GM23338 (cell line): ENCODE results near the gene APOL1. TPM values are rescaled to one million over a fixed set of nuclear protein-coding genes. Genes with fewer than 3 reads are reported as not detected.

ENCODE experiments used
- ATAC-seq: fragments of 200-7000 bp; cut with Tn5 transposase; 3 replicates; pipeline ENCODE4 v1.9.1; 2020
- DNase-seq: peaks from one replicate; pipeline ENCODE4 v3.0.0-alpha.2; 2015; ENCODE audit warnings: low spot score
- H2AFZ ChIP-seq: fragments of 200-600 bp; sonication (generic); 2 replicates; pipeline ENCODE4 v1.8.0; 2016; ENCODE audit warnings: antibody characterized with exemption, mild to moderate bottlenecking, moderate library complexity
- H3F3A ChIP-seq: fragments of 200-600 bp; sonication (generic); replicated peaks from 2 replicates; pipeline ENCODE4 v1.8.0; 2017; ENCODE audit warnings: antibody characterized with exemption, mixed run types, low read depth
- H3K27ac ChIP-seq: fragments of 200-600 bp; sonication (generic); 2 replicates; pipeline ENCODE4 v1.6.1; 2016; ENCODE audit warnings: low read depth
- H3K27me3 ChIP-seq: fragments of 200-600 bp; sonication (generic); 2 replicates; pipeline ENCODE4 v1.8.0; 2016; ENCODE audit warnings: mild to moderate bottlenecking, mixed run types, moderate library complexity; ENCODE audit not compliant: insufficient read depth
- H3K36me3 ChIP-seq: fragments of 200-600 bp; sonication (generic); 2 replicates; pipeline ENCODE4 v1.8.0; 2016; ENCODE audit warnings: mild to moderate bottlenecking; ENCODE audit not compliant: insufficient read depth
- H3K4me1 ChIP-seq: fragments of 200-600 bp; sonication (generic); 2 replicates; pipeline ENCODE4 v1.8.0; 2016; ENCODE audit warnings: mild to moderate bottlenecking, moderate library complexity; ENCODE audit not compliant: insufficient read depth
- H3K4me2 ChIP-seq: fragments of 200-600 bp; sonication (generic); 2 replicates; pipeline ENCODE4 v1.7.1; 2017; ENCODE audit warnings: mixed run types
- H3K4me3 ChIP-seq: fragments of 200-600 bp; sonication (generic); 2 replicates; pipeline ENCODE4 v1.6.1; 2016; ENCODE audit warnings: mixed run types
- H3K79me2 ChIP-seq: fragments of 200-600 bp; sonication (generic); replicated peaks from 2 replicates; pipeline ENCODE4 v1.8.0; 2017; ENCODE audit warnings: mild to moderate bottlenecking; ENCODE audit not compliant: insufficient read depth
- H3K9me2 ChIP-seq: fragments of 200-600 bp; sonication (generic); 2 replicates; pipeline ENCODE4 v1.8.0; 2017; ENCODE audit not compliant: insufficient read depth
- H4K20me1 ChIP-seq: fragments of 200-600 bp; sonication (generic); replicated peaks from 2 replicates; pipeline ENCODE4 v1.8.0; 2017; ENCODE audit warnings: mild to moderate bottlenecking; ENCODE audit not compliant: insufficient read depth
- H3K27ac Mint-ChIP-seq: 2 replicates; pipeline ENCODE4 v1.8.0; 2020; ENCODE audit warnings: inconsistent platforms, mild to moderate bottlenecking, moderate library complexity, mixed read lengths
- H3K27me3 Mint-ChIP-seq: 3 replicates; pipeline ENCODE4 v1.8.0; 2022; ENCODE audit warnings: low read depth, mild to moderate bottlenecking, moderate library complexity, mixed read lengths, inconsistent platforms; ENCODE audit not compliant: insufficient read depth, poor library complexity
- H3K36me3 Mint-ChIP-seq: 3 replicates; pipeline ENCODE4 v1.8.0; 2021; ENCODE audit warnings: low read depth, mild to moderate bottlenecking, inconsistent platforms, moderate library complexity, mixed read lengths
- H3K4me1 Mint-ChIP-seq: 3 replicates; pipeline ENCODE4 v1.8.0; 2020; ENCODE audit warnings: mild to moderate bottlenecking, inconsistent platforms, mixed read lengths
- H3K4me3 Mint-ChIP-seq: 3 replicates; pipeline ENCODE4 v1.8.0; 2021; ENCODE audit warnings: moderate library complexity, mild to moderate bottlenecking, inconsistent platforms, mixed read lengths
- H3K9me3 Mint-ChIP-seq: 3 replicates; pipeline ENCODE4 v1.8.0; 2020; ENCODE audit warnings: moderate library complexity, mild to moderate bottlenecking, inconsistent platforms, mixed read lengths
- CTCF ChIP-seq, 2 experiments: fragments of 200-600 bp in 1 of 2; sonication (generic) in 1 of 2; conservative IDR thresholded peaks; 2 replicates each; pipeline versions ENCODE4 v1.5.1 to v1.6.1; 2016 to 2017; ENCODE audit warnings: antibody characterized with exemption in 2 of 2, low read depth in 2 of 2, mild to moderate bottlenecking in 2 of 2, moderate library complexity in 1 of 2
- EZH2phosphoT487 ChIP-seq: fragments of 200-600 bp; sonication (generic); IDR thresholded peaks from one replicate; pipeline ENCODE4 v1.8.1; 2018; ENCODE audit warnings: antibody characterized with exemption; ENCODE audit not compliant: unreplicated experiment
- JUNB ChIP-seq: IDR thresholded peaks from one replicate; pipeline ENCODE4 v1.6.1; 2016; ENCODE audit warnings: antibody characterized with exemption; ENCODE audit not compliant: unreplicated experiment
- NANOG ChIP-seq: IDR thresholded peaks from 2 replicates; pipeline ENCODE4 v1.6.1; 2016; ENCODE audit warnings: antibody characterized with exemption, borderline replicate concordance
- POLR2AphosphoS5 ChIP-seq: IDR thresholded peaks from 2 replicates; pipeline ENCODE4 v1.6.1; 2016; ENCODE audit warnings: antibody characterized with exemption, low read depth
- ZNF114 ChIP-seq: fragments of 250-450 bp; sonication (Bioruptor Pico); IDR thresholded peaks from 2 replicates; pipeline ENCODE4 v1.5.0; 2020; ENCODE audit warnings: mild to moderate bottlenecking, moderate library complexity
- ZNF331 ChIP-seq: fragments of 250-450 bp; sonication (Bioruptor Pico); IDR thresholded peaks from 2 replicates; pipeline ENCODE4 v1.5.0; 2020; ENCODE audit warnings: low read depth, mild to moderate bottlenecking, moderate library complexity
- ZNF462 ChIP-seq: fragments of 250-450 bp; sonication (Bioruptor Pico); IDR thresholded peaks from 2 replicates; pipeline ENCODE4 v1.5.0; 2020; ENCODE audit warnings: mild to moderate bottlenecking, moderate library complexity
- polyA plus RNA-seq: library from polyadenylated mRNA; unstranded; fragments of >200 nt; fragmentation: Nextera tagmentation; extraction: Ambion mirVana; gene quantifications from 2 replicates; pipeline ENCODE4 v1.2.1, GENCODE V29; 2016
- total RNA-seq: library from RNA; depleted of rRNA; stranded (reverse); fragments of >200 nt; shearing (Covaris generic); gene quantifications from 2 replicates; pipeline ENCODE4 v1.2.3, GENCODE V29; 2014

APOL1 gene
- total and polyA plus RNA-seq, 2 experiments from 2014 or later: 0.11 TPM; not detected in 1

- TF ChIP-seq ZNF462 (CRISPR knock-in tag): no peak
- no peak for TF ChIP-seq JUNB
Measured at GRCh38 chr22:36227396-36227795, 25.5 kb upstream of the APOL1 start (continued).

GRCh38 chr22:36227806-36228205 is 25.1 kb upstream of the APOL1 start:
- H3K4me2 ChIP-seq: no peak overlapping the region
- no peak for DNase-seq
- Mint-ChIP-seq H3K36me3 (peaks cover 30% of the 10 kb centered on the region), H3K27ac (no peak overlapping the region), H3K4me1 (peaks cover 10% of the 10 kb centered on the region; the same call in 1 of the 3 replicates), H3K4me3 (no peak overlapping the region), H3K9me3 (no peaks in the 10 kb centered on the region; the same call in 2 of the 3 replicates), H3K27me3 (peaks cover 9% of the 10 kb centered on the region)
- no peaks in the 10 kb centered on the region for H3K27me3 ChIP-seq
- H2AFZ ChIP-seq: no peak overlapping the region
- H3K4me1 ChIP-seq: no peaks in the 10 kb centered on the region
- H4K20me1 ChIP-seq: no peaks in the 10 kb centered on the region
- H3K9me2 ChIP-seq: no peaks in the 10 kb centered on the region
- no peak overlapping the region for H3K27ac ChIP-seq
- no peaks in the 10 kb centered on the region for H3K36me3 ChIP-seq
- H3F3A ChIP-seq: no peaks in the 10 kb centered on the region
- no peak overlapping the region for H3K4me3 ChIP-seq
- H3K79me2 ChIP-seq: no peaks in the 10 kb centered on the region
- no peak for ATAC-seq
- TF ChIP-seq CTCF (conservative IDR thresholded peaks at IDR 0.05; ENCODE audit: low read depth in 2 of 2): no peak
- TF ChIP-seq ZNF331 (CRISPR knock-in tag): no peak
- TF ChIP-seq JUNB: no peak
- TF ChIP-seq ZNF462 (CRISPR knock-in tag): no peak
- TF ChIP-seq POLR2AphosphoS5: no peak
- TF ChIP-seq EZH2phosphoT487: no peak
- TF ChIP-seq ZNF114 (CRISPR knock-in tag): no peak
- TF ChIP-seq NANOG: no peak
